Choroid plexus epithelial cell (primary cell): ENCODE results near the gene ARRB1.

Experiments used
- DNase-seq: peaks from one replicate; pipeline ENCODE4 v3.0.0-alpha.2; 2010; ENCODE audit warnings: low read depth
- H3K4me3 ChIP-seq: 2 replicates; pipeline ENCODE4 v1.5.1; 2011; ENCODE audit warnings: low read depth, mild to moderate bottlenecking, control low read depth, low read length, moderate library complexity
- CTCF ChIP-seq: conservative IDR thresholded peaks from 2 replicates; pipeline ENCODE4 v1.5.1; 2011; ENCODE audit warnings: low read depth, mild to moderate bottlenecking, control low read depth, inconsistent platforms, low read length, moderate library complexity

ARRB1 gene

GRCh38 chr11:75293903-75294302 is 57.6 kb downstream of the ARRB1 start:
- no peak for TF ChIP-seq CTCF
- no peak for DNase-seq
- no peak overlapping the region for H3K4me3 ChIP-seq

GRCh38 chr11:75292943-75293342 is 58.5 kb downstream of the ARRB1 start:
- TF ChIP-seq CTCF, result no peak
- no peak overlapping the region for H3K4me3 ChIP-seq
- no peak for DNase-seq

- H3K4me3 ChIP-seq, result no peak overlapping the region
- DNase-seq, result no peak
- no peak for TF ChIP-seq CTCF
Measured at GRCh38 chr11:75291741-75292140, 59.7 kb downstream of the ARRB1 start.

GRCh38 chr11:75289919-75290318 is 61.5 kb downstream of the ARRB1 start:
- no peak for TF ChIP-seq CTCF
- no peak for DNase-seq
- H3K4me3 ChIP-seq, result no peak overlapping the region

GRCh38 chr11:75289511-75289760 is 62.0 kb downstream of the ARRB1 start:
- H3K4me3 ChIP-seq, result no peak overlapping the region
- no peak for TF ChIP-seq CTCF

DNA sequence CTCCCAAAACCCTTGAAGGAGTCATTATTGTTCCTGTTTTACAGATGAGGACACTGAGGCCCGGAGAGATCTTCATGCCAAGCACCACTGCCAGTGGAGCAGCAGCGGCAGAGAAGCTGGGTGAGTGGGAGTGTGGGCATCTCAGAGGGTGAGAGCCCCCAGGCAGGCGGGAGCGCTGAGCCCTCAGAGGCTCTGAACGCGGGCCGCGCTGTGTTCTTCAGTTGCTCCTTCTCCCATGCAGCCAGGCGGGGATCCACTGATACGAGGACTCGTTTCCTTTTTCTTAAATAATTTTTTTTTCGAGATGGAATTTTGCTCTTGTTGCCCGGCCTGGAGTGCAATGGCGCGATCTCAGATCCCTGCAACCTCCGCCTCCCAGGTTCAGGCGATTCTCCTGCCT is 63.9 kb downstream of the ARRB1 start:
- no peak for DNase-seq
- TF ChIP-seq CTCF, result no peak
- H3K4me3 ChIP-seq, result no peak overlapping the region

More at GRCh38 chr11:75289511-75289760, 62.0 kb downstream of the ARRB1 start:
- DNase-seq, result no peak

DNA sequence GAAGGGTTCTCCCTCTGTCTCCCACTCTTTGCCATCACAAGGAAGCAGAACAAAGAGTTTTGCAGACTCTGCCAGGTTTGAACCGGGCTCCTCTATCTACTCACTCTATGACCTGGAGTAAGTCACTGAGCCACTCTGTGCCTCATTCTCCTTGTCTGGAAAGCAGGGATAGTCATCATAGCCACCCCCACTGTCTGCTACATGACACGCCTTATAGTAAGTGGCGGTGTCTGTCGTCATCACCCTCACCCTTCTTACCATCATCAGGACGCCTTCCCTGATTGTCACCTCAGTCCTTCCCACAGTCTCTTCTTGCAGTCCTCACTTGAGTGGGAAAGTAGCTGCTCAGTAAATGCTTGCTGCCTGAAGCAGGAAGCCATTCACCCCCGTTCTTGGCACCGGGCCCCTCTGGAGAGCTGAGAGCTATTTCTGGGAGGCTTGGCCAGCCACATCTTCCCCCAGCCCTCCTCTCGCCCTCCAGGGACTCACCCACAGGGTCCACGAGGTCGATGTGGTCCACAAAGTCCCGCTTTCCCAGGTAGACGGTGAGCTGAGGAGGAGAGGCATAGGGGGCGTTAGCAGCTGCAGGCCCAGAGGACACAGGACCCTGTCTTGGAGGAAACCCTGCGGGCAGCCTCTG is 64.5 kb downstream of the ARRB1 start:
- DNase-seq, result no peak
- TF ChIP-seq CTCF, result no peak
- H3K4me3 ChIP-seq, result no peak overlapping the region
